Cardiac ventricle fibroblast (primary cell): ENCODE measurements around the gene CLDN24. TPM values are rescaled to one million over a fixed set of nuclear protein-coding genes. Genes with fewer than 3 reads are reported as not detected.

Experiments
- total RNA-seq: library from RNA; depleted of rRNA; stranded (reverse); fragments of >200 nt; gene quantifications from 2 replicates; pipeline ENCODE4 v1.2.3, GENCODE V29; 2015

The CLDN24 gene
- total RNA-seq = not detected in 2 replicates

DNA sequence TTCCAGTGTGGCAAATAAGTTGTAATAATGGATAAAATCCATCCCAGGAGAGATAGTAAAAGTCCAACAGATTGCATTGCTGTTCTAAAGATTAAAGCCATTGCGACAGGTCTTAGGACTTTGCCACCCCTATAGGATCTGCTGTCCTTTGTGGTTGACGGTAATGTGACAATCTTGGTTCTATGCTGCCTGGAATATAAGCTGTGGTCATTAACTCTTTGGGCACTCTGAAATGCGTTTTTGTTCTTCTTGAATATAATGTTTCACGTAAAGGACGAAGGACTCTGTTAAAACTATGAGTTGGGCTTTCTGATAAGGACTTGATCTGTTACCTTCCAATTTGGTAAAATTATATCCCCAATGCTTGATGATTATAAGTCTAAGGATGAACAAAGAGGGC, at the start of gene CLDN24:
TSS of gene CLDN24 (minus strand) at position 101 of the 400 bp plus-strand sequence. CDS start at position 101, 0 bp downstream.

DNA sequence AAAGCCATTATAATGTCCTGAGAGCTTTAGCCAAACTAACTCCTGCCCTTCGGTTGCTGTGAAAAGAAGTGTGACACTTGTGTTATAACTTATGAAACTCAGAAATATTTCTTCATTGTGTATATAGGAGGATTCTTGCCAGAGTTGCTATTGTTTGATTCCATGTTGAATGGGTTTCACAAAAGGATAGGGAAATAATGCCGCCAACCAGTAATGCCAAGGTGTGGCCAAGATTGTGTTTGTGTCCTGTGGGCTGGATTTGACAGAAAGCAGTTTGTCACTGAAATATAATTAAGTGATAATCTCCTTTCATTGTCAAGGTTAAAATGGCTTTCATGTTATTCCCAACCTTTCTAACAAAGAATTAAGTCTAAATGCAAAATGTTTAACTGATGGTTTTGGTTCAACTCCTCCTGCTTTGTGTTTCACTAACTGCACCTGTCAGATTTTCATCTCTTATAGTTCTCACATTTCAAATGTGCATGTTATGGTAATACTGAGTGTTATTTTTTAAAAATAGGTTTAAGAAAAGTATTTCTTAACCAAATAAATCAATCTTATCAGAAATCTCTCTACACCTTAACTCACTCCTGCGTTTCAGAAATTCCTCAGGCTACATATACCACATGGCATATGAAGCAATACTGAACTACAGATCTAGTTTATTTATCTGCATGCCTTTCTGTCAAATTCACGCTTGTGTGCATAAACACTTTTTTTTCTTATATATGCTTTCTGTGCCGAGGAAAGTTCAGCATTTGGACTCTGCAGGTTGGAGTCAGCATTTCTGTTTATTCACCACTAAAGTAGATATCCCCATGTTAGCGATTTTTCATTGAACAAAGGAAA, 1.8 kb downstream of the CLDN24 start, which contains the start of gene CLDN22:
TSS of gene CLDN22 (minus strand) at position 66 of the 849 bp plus-strand sequence. CDS start at position 8, 58 bp downstream.

Other genes with a start within 250 kb of the CLDN24 start
- 11.7 and 13.5 TPM in 2 replicates for gene WWC2, start 223.2 kb downstream of the CLDN24 start, total RNA-seq
- not detected in 2 replicates for gene CLDN22, start 2.1 kb downstream of the CLDN24 start, total RNA-seq
- 9.7 and 10.1 TPM in 2 replicates for gene CDKN2AIP, start 122.2 kb upstream of the CLDN24 start, total RNA-seq
- 15.2 and 18.7 TPM in 2 replicates for gene ING2, start 182.6 kb upstream of the CLDN24 start, total RNA-seq